CD8-positive, alpha-beta memory T cell (primary cell): Measurements from ENCODE around the gene SLC22A23. TPM values are rescaled to one million over a fixed set of nuclear protein-coding genes. Genes with fewer than 3 reads are reported as not detected.

ENCODE experiments used
- CTCF ChIA-PET: fragments of 350-600 bp; sonication (Branson Sonifier 250); formaldehyde crosslinking; loops from one replicate; lab custom pipeline; 2021; ENCODE audit warnings: antibody characterized with exemption; lab: Charles Lee
- POLR2A ChIA-PET: fragments of 350-600 bp; sonication (Branson Sonifier 250); formaldehyde crosslinking; loops from one replicate; lab custom pipeline; 2021; ENCODE audit warnings: antibody characterized with exemption; lab: Charles Lee
- DNase-seq, 5 donors: peaks; one replicate each; pipeline versions ENCODE4 v3.0.0 to v3.0.0-alpha.2; 2020 to 2022; ENCODE audit warnings: mixed read lengths in 1 of 5
- H3K27ac ChIP-seq: one replicate; pipeline ENCODE4 v1.7.0; 2013; ENCODE audit warnings: low read depth, mild to moderate bottlenecking, low read length, moderate library complexity
- H3K27me3 ChIP-seq: 2 replicates; pipeline ENCODE4 v1.7.0; 2013; ENCODE audit warnings: low read length, mild to moderate bottlenecking; ENCODE audit not compliant: insufficient read depth, poor library complexity, severe bottlenecking
- H3K36me3 ChIP-seq: 2 replicates; pipeline ENCODE4 v1.7.0; 2013; ENCODE audit warnings: mild to moderate bottlenecking, low read length, moderate library complexity; ENCODE audit not compliant: insufficient read depth
- H3K4me1 ChIP-seq: 2 replicates; pipeline ENCODE4 v1.7.0; 2013; ENCODE audit warnings: mild to moderate bottlenecking, low read length, moderate library complexity; ENCODE audit not compliant: insufficient read depth
- H3K4me3 ChIP-seq: 2 replicates; pipeline ENCODE4 v1.7.0; 2013; ENCODE audit warnings: mild to moderate bottlenecking, low read length
- H3K9me3 ChIP-seq: 2 replicates; pipeline ENCODE4 v1.7.0; 2013; ENCODE audit warnings: mild to moderate bottlenecking, low read length
- H3K27ac Mint-ChIP-seq, 8 donors: one replicate each; pipeline ENCODE4 v1.8.0; 2020 to 2021; ENCODE audit warnings: mixed read lengths in 8 of 8, mild to moderate bottlenecking in 6 of 8, inconsistent platforms in 3 of 8, moderate library complexity in 3 of 8
- H3K27me3 Mint-ChIP-seq, 2 donors: one replicate each; pipeline ENCODE4 v1.8.0; 2020 to 2021; ENCODE audit warnings: mixed read lengths in 2 of 2, mild to moderate bottlenecking in 1 of 2, moderate library complexity in 1 of 2
- H3K36me3 Mint-ChIP-seq, 3 donors: one replicate each; pipeline ENCODE4 v1.8.0; 2020 to 2021; ENCODE audit warnings: mixed read lengths in 3 of 3, inconsistent platforms in 1 of 3, mild to moderate bottlenecking in 1 of 3
- H3K4me1 Mint-ChIP-seq, 3 donors: one replicate each; pipeline ENCODE4 v1.8.0; 2020 to 2021; ENCODE audit warnings: mixed read lengths in 3 of 3, inconsistent platforms in 1 of 3, mild to moderate bottlenecking in 1 of 3
- H3K4me3 Mint-ChIP-seq, 7 donors: one replicate each; pipeline ENCODE4 v1.8.0; 2020 to 2021; ENCODE audit warnings: mixed read lengths in 7 of 7, mild to moderate bottlenecking in 6 of 7, moderate library complexity in 4 of 7, inconsistent platforms in 2 of 7
- H3K9me3 Mint-ChIP-seq, 5 donors: one replicate each; pipeline ENCODE4 v1.8.0; 2020 to 2022; ENCODE audit warnings: mixed read lengths in 5 of 5, mild to moderate bottlenecking in 3 of 5, moderate library complexity in 2 of 5, inconsistent platforms in 1 of 5
- polyA plus RNA-seq: library from polyadenylated mRNA; unstranded; fragments of 300-500 nt; fragmentation: Illumina TruSeq; gene quantifications from one replicate; pipeline ENCODE4 v1.2.3, GENCODE V29; 2021
- total RNA-seq, 2 experiments: library from RNA; stranded (reverse); gene quantifications; one replicate each; pipeline ENCODE4 v1.2.3, GENCODE V29; 2021

Gene SLC22A23
- total and polyA plus RNA-seq, 3 experiments from 2014 or later, result 0.39 to 0.78 (median 0.47) TPM

DNA sequence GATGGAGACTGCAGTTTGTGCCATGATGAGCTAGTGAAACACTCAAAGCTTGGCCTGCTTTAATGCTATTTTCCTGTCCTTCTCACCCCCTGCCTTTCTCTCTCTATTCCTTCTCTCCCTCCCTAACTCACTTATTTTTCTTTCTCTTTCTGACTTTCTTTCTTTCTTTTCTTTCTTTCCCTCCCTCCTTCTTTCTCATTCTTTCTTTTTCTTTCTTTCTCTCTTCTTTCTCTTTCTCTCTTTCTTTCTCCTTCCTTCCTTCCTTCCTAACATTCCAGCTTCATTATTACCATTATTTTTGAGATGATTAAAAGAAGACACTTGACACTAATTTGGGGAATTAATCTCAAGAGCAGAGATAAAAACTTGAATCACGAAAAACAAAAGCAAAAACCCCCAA is 39.5 kb upstream of the SLC22A23 start:
- Mint-ChIP-seq H3K27me3 (peaks cover 30 to 48% of the 10 kb centered on the region in 2 donors), H3K36me3 (no peaks in the 10 kb centered on the region), H3K4me1 (no peaks in the 10 kb centered on the region), H3K27ac (no peak overlapping the region), H3K4me3 (no peak overlapping the region), H3K9me3 (no peaks in the 10 kb centered on the region)
- no peaks in the 10 kb centered on the region for H3K27me3 ChIP-seq
- H3K4me3 ChIP-seq, result no peak overlapping the region
- no peaks in the 10 kb centered on the region for H3K36me3 ChIP-seq
- no peak overlapping the region for H3K27ac ChIP-seq
- no peak for DNase-seq
- ChIA-PET POLR2A (no interaction called here), CTCF (no interaction called here)
- H3K9me3 ChIP-seq, result no peaks in the 10 kb centered on the region
- H3K4me1 ChIP-seq, result no peaks in the 10 kb centered on the region

DNA sequence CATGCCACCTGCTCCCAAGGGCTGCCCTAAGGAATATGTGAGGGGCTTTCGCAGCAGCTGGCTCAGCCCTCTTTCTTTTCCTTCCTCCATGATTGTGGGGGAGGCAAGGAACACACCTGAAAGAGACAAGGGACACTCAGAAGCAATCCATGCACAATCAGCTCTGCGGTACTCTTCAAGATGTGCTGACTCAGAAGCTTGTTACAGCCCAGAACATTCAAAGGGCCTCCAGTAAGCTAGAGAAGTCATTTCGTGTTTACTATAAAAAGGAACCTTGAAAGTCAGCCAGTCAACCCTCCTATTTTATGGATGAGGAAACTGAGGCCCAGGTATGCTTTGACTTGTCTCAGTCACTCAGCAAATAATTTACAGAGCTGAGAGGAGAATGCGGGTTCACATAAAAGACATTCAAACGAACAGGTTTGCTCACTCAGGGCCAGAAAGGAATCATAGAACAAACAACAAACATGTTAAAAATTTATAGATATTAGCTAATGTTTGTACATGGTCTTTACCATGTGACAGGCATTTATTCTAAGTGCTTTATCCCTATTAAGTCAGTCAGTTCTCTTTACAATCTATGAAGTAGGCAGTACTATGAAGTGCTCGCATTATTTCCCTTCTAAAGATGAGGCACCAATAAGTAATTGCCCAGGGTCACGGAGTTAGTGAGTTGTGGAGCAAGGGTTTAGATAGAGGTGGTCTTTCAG is 37.7 kb upstream of the SLC22A23 start:
- H3K36me3 ChIP-seq, result no peaks in the 10 kb centered on the region
- Mint-ChIP-seq H3K4me1 (no peaks in the 10 kb centered on the region), H3K36me3 (no peaks in the 10 kb centered on the region), H3K9me3 (no peaks in the 10 kb centered on the region), H3K27ac (no peak overlapping the region), H3K4me3 (no peak overlapping the region), H3K27me3 (peaks cover 30 to 54% of the 10 kb centered on the region in 2 donors)
- no peaks in the 10 kb centered on the region for H3K27me3 ChIP-seq
- no peaks in the 10 kb centered on the region for H3K4me1 ChIP-seq
- no peak for DNase-seq
- no peak overlapping the region for H3K4me3 ChIP-seq
- H3K27ac ChIP-seq, result no peak overlapping the region
- H3K9me3 ChIP-seq, result no peaks in the 10 kb centered on the region
- POLR2A ChIA-PET, result no interaction called here
- CTCF ChIA-PET, result no interaction called here

DNA sequence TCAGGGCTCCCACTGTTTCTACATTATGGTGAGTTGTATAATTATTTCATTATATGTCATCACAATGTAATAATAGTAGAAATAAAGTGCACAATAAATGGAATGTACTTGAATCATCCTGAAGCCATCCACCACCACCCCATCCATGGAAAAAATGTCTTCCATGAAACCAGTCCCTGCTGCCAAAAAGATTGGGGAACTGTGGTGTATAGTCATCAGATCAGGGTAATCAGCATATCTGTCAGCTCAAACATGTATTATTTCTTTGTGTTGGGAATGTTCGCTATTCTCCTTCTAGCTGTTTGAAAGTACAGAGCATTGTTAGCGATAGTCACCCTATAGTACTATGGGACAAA is 33.8 kb upstream of the SLC22A23 start:
- Histone ChIP-seq H3K4me3 (no peak overlapping the region), H3K27me3 (no peaks in the 10 kb centered on the region), H3K4me1 (no peaks in the 10 kb centered on the region), H3K36me3 (no peaks in the 10 kb centered on the region), H3K27ac (no peak overlapping the region), H3K9me3 (no peaks in the 10 kb centered on the region)
- Mint-ChIP-seq H3K36me3 (no peaks in the 10 kb centered on the region), H3K27ac (no peak overlapping the region), H3K9me3 (no peaks in the 10 kb centered on the region), H3K4me1 (no peaks in the 10 kb centered on the region), H3K4me3 (no peak overlapping the region), H3K27me3 (peaks cover 24 to 53% of the 10 kb centered on the region in 2 donors)
- no peak for DNase-seq
- ChIA-PET CTCF (no interaction called here), POLR2A (no interaction called here)

DNA sequence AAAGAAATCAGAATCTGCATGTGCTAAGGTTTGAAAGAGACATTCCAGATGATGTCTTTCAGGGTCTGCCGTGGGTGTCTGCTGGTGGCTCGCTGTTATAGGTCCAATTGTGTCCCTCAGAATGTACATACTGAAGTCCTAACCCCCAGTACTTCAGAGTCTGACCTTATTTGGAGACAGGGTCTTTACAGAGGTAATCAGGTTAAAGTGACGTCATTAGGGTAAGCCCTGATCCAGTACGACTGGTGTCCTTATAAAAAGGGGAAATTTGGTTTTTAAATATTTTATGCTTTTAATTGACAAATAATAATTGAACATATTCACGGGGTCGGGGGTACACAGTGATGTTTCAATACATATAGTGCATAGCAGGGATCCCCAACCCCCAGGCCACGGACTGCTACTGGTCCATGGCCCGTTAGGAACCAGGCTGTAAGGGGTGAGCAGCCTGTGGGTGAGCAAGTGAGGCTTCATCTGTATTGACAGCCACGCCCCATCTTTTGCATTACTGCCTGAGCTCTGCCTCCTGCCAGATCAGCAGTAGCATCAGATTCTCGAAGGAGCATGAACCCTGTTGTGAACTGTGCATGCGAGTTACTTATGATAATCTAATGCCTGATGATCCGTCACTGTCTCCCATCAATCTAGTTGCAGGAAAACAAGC is 33.2 kb upstream of the SLC22A23 start:
- peaks cover 24 to 53% of the 10 kb centered on the region in 2 donors for H3K27me3 Mint-ChIP-seq
- CTCF ChIA-PET, result no interaction called here

GRCh38 chr6:3489027-3489757 is 32.3 kb upstream of the SLC22A23 start:
- Histone ChIP-seq H3K9me3 (no peaks in the 10 kb centered on the region), H3K4me1 (no peaks in the 10 kb centered on the region), H3K27me3 (no peaks in the 10 kb centered on the region), H3K4me3 (no peak overlapping the region), H3K36me3 (no peaks in the 10 kb centered on the region), H3K27ac (no peak overlapping the region)
- POLR2A ChIA-PET, result no interaction called here
- Mint-ChIP-seq H3K27ac (no peak overlapping the region), H3K9me3 (no peaks in the 10 kb centered on the region), H3K4me1 (no peaks in the 10 kb centered on the region), H3K27me3 (peaks cover 26 to 58% of the 10 kb centered on the region in 2 donors), H3K36me3 (no peaks in the 10 kb centered on the region), H3K4me3 (no peak overlapping the region)
- no peak for DNase-seq
- CTCF ChIA-PET, result no interaction called here

More for the DNA sequence above, 33.2 kb upstream of the SLC22A23 start:
- POLR2A ChIA-PET, result no interaction called here
- Histone ChIP-seq H3K9me3 (no peaks in the 10 kb centered on the region), H3K4me3 (no peak overlapping the region), H3K27me3 (no peaks in the 10 kb centered on the region), H3K27ac (no peak overlapping the region), H3K4me1 (no peaks in the 10 kb centered on the region), H3K36me3 (no peaks in the 10 kb centered on the region)
- Mint-ChIP-seq H3K27ac (no peak overlapping the region), H3K36me3 (no peaks in the 10 kb centered on the region), H3K4me3 (no peak overlapping the region), H3K4me1 (no peaks in the 10 kb centered on the region), H3K9me3 (no peaks in the 10 kb centered on the region)
- DNase-seq, result no peak

- H3K27me3 Mint-ChIP-seq, result peaks cover 18 to 66% of the 10 kb centered on the region in 2 donors
- peaks cover 5 to 14% (median 11%) of the 10 kb centered on the region in 5 donors for H3K9me3 Mint-ChIP-seq
- Histone ChIP-seq H3K27ac (no peak overlapping the region), H3K36me3 (no peaks in the 10 kb centered on the region), H3K9me3 (no peaks in the 10 kb centered on the region), H3K4me3 (no peak overlapping the region), H3K27me3 (peaks cover 3% of the 10 kb centered on the region), H3K4me1 (no peaks in the 10 kb centered on the region)
- DNase-seq, result no peak
- ChIA-PET POLR2A (no interaction called here), CTCF (no interaction called here)
- H3K4me3 Mint-ChIP-seq, result no peak overlapping the region
- H3K36me3 Mint-ChIP-seq, result peaks cover 0 to 8% (median 0%) of the 10 kb centered on the region in 3 donors
- H3K27ac Mint-ChIP-seq, result no peak overlapping the region
- no peaks in the 10 kb centered on the region for H3K4me1 Mint-ChIP-seq
Observed at GRCh38 chr6:3484946-3485345, 28.1 kb upstream of the SLC22A23 start.

DNA sequence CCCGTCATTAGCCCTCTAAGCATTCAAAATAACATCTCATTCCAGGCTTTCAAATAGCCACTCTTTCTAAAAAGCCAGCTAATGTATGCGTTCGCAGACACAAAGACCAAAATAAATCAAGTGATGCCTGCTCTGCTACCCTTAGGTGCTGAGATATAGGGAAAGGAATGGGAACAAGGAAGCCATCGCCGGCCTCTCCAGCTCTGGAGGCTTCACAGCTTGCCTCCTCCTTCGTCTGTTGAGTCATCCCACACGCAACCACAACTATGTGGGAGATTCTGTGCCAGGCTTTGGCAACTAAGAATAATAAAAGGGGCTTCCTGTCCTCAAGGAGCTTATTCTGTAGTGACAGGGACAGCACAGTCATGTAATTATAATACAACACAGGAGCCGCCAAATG is 27.3 kb upstream of the SLC22A23 start:
- Histone ChIP-seq H3K27me3 (peaks cover 3% of the 10 kb centered on the region), H3K27ac (no peak overlapping the region), H3K36me3 (no peaks in the 10 kb centered on the region), H3K4me3 (no peak overlapping the region), H3K9me3 (no peaks in the 10 kb centered on the region), H3K4me1 (no peaks in the 10 kb centered on the region)
- H3K27me3 Mint-ChIP-seq, result peaks cover 19 to 68% of the 10 kb centered on the region in 2 donors
- H3K4me1 Mint-ChIP-seq, result no peaks in the 10 kb centered on the region
- no peak overlapping the region for H3K4me3 Mint-ChIP-seq
- peaks cover 0 to 8% (median 0%) of the 10 kb centered on the region in 3 donors for H3K36me3 Mint-ChIP-seq
- DNase-seq, result no peak
- ChIA-PET CTCF (no interaction called here), POLR2A (no interaction called here)
- no peak overlapping the region for H3K27ac Mint-ChIP-seq
- peaks cover 5 to 17% (median 13%) of the 10 kb centered on the region in 5 donors for H3K9me3 Mint-ChIP-seq

- ChIA-PET POLR2A (no interaction called here), CTCF (no interaction called here)
- Histone ChIP-seq H3K36me3 (no peaks in the 10 kb centered on the region), H3K4me1 (no peaks in the 10 kb centered on the region), H3K27me3 (peaks cover 3% of the 10 kb centered on the region), H3K4me3 (no peak overlapping the region), H3K9me3 (no peaks in the 10 kb centered on the region), H3K27ac (no peak overlapping the region)
- peaks cover 0 to 8% (median 0%) of the 10 kb centered on the region in 3 donors for H3K36me3 Mint-ChIP-seq
- peaks cover 19 to 68% of the 10 kb centered on the region in 2 donors for H3K27me3 Mint-ChIP-seq
- no peak for DNase-seq
- no peak overlapping the region for H3K27ac Mint-ChIP-seq
- H3K4me1 Mint-ChIP-seq, result no peaks in the 10 kb centered on the region
- H3K4me3 Mint-ChIP-seq, result no peak overlapping the region
- peaks cover 5 to 17% (median 13%) of the 10 kb centered on the region in 5 donors for H3K9me3 Mint-ChIP-seq
Observed at GRCh38 chr6:3483675-3484074, 26.8 kb upstream of the SLC22A23 start.
